Skeletal muscle satellite cell (primary cell): ENCODE measurements around the gene BMERB1.
"Not testable (repeated sequence)": the region's sequence is repeated elsewhere in the genome, so short reads cannot be mapped to it uniquely, and the experiment has no call there.

ENCODE experiments used
- H3K27me3 ChIP-seq: 2 replicates; pipeline ENCODE4 v1.7.0; 2013; ENCODE audit warnings: low read length; ENCODE audit not compliant: control insufficient read depth, insufficient read depth
- H3K36me3 ChIP-seq: 2 replicates; pipeline ENCODE4 v1.7.0; 2013; ENCODE audit warnings: mild to moderate bottlenecking, control low read depth, low read length; ENCODE audit not compliant: insufficient read depth
- H3K4me1 ChIP-seq: 2 replicates; pipeline ENCODE4 v1.7.0; 2013; ENCODE audit warnings: low read length; ENCODE audit not compliant: control insufficient read depth, insufficient read depth
- H3K4me2 ChIP-seq: 2 replicates; pipeline ENCODE4 v1.7.0; 2013; ENCODE audit warnings: mild to moderate bottlenecking, low read length
- H3K4me3 ChIP-seq: 2 replicates; pipeline ENCODE4 v1.7.0; 2013; ENCODE audit warnings: low read length
- H3K9ac ChIP-seq: 2 replicates; pipeline ENCODE4 v1.7.0; 2013; ENCODE audit warnings: mild to moderate bottlenecking, low read depth, low read length, moderate library complexity
- H3K9me3 ChIP-seq: replicated peaks from 2 replicates; pipeline ENCODE4 v1.7.0; 2013; ENCODE audit warnings: mild to moderate bottlenecking, control low read depth, low read length

The BMERB1 gene

GRCh38 chr16:15548482-15548891 lies 114.1 kb downstream of the BMERB1 start:
- no peaks in the 10 kb centered on the region for H3K27me3 ChIP-seq
- H3K4me3 ChIP-seq: no peak overlapping the region
- no peaks in the 10 kb centered on the region for H3K9me3 ChIP-seq
- H3K4me1 ChIP-seq: no peaks in the 10 kb centered on the region
- H3K36me3 ChIP-seq: no peaks in the 10 kb centered on the region
- H3K9ac ChIP-seq: no peak overlapping the region
- H3K4me2 ChIP-seq: no peak overlapping the region

DNA sequence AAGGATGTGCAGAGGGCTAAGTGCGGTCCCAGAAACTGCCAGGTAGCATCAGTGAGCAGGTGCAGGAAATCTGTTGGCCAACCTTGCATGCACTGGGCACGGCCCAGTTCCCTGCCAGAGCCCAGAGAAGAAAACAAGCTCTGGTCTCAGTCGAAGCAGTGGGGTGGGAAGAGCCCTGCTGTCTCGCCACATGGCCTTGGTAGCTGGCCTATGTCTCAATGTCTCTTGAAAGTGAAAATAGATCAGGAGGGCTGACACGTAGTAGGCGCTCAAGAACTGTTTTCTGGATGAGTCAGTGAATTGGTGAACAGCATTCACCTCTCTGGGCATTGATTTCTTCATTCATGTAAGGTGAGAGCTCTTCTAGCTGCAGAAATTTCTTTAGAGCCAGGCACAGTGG lies 118.1 kb downstream of the BMERB1 start:
- no peak overlapping the region for H3K9ac ChIP-seq

DNA sequence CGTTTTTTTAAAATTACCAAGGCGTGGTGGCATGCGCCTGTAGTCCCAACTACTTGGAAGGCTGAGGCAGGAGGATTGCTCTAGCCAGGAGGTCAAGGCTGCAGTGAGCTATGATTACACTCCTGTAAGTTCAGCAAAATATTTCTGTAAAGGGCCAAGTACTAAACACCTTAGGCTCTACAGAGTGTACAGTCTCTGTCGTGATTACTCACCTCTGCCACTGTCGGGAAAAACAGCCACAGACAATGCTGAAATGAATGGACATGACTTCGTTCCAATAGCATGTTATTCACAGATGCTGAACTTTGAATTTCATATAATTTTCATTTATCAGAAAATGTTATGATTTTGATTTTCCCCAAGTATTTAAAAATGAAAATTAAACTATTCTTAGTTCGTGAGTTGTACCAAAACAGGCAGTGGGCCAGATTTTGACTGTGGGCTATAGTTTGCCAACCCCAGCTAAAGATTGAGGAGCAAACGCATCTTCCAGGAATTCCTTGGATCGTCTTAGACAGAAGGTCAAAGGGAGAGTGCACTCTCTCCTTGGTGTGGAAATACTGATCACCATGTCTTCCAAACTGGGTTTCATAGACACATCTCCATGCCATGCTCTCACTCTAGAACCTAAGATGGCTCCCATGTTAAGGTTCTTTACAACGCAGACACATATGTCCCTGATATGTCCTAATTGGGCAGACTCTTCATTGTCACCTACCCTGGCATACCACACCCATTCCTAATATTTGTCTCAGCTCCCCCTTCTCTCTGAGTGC lies 119.1 kb downstream of the BMERB1 start:
- Histone ChIP-seq H3K9ac (no peak overlapping the region), H3K27me3 (no peaks in the 10 kb centered on the region), H3K4me1 (no peaks in the 10 kb centered on the region), H3K9me3 (no peaks in the 10 kb centered on the region), H3K36me3 (no peaks in the 10 kb centered on the region), H3K4me3 (no peak overlapping the region), H3K4me2 (no peak overlapping the region)

More for the DNA sequence above, 118.1 kb downstream of the BMERB1 start:
- no peaks in the 10 kb centered on the region for H3K4me1 ChIP-seq
- H3K27me3 ChIP-seq: no peaks in the 10 kb centered on the region
- H3K4me3 ChIP-seq: no peak overlapping the region
- no peak overlapping the region for H3K4me2 ChIP-seq
- no peaks in the 10 kb centered on the region for H3K9me3 ChIP-seq
- H3K36me3 ChIP-seq: no peaks in the 10 kb centered on the region

- H3K36me3 ChIP-seq: no peaks in the 10 kb centered on the region
- H3K27me3 ChIP-seq: no peaks in the 10 kb centered on the region
- H3K9me3 ChIP-seq: no peaks in the 10 kb centered on the region
- H3K4me1 ChIP-seq: no peaks in the 10 kb centered on the region
- no peak overlapping the region for H3K4me3 ChIP-seq
- no peak overlapping the region for H3K9ac ChIP-seq
- H3K4me2 ChIP-seq: no peak overlapping the region
Observed at GRCh38 chr16:15556130-15556529, 121.7 kb downstream of the BMERB1 start.

DNA sequence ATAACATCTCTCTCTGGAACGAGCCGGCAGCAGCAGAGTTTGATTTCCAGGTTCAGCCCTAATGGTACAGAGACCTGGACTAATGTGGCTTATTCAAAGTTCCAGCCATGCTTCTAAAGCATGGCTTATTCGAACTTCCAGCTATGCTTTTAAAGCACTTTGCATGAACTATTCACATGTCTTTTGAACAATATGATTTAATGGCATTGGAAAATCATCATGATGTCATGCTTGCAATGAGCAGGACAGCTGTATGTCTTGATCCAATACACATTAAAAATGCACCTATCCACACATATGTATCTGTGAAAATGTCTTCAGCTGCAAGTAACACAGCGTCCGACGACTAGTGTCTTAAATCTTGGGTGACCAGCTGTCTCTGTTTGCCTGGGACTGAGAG lies 122.9 kb downstream of the BMERB1 start:
- Histone ChIP-seq H3K4me2 (no peak overlapping the region), H3K36me3 (no peaks in the 10 kb centered on the region), H3K4me3 (no peak overlapping the region), H3K9ac (no peak overlapping the region), H3K4me1 (no peaks in the 10 kb centered on the region), H3K9me3 (no peaks in the 10 kb centered on the region), H3K27me3 (no peaks in the 10 kb centered on the region)

GRCh38 chr16:15559176-15559575 lies 124.8 kb downstream of the BMERB1 start:
- H3K4me1 ChIP-seq: peaks cover 3% of the 10 kb centered on the region
- no peak overlapping the region for H3K9ac ChIP-seq
- H3K4me2 ChIP-seq: no peak overlapping the region
- no peaks in the 10 kb centered on the region for H3K36me3 ChIP-seq
- H3K4me3 ChIP-seq: no peak overlapping the region
- H3K27me3 ChIP-seq: no peaks in the 10 kb centered on the region
- no peaks in the 10 kb centered on the region for H3K9me3 ChIP-seq

- Histone ChIP-seq H3K36me3 (peaks cover 6% of the 10 kb centered on the region), H3K27me3 (no peaks in the 10 kb centered on the region), H3K9ac (no peak overlapping the region), H3K4me3 (no peak overlapping the region), H3K4me1 (peaks cover 3% of the 10 kb centered on the region), H3K9me3 (no peaks in the 10 kb centered on the region), H3K4me2 (no peak overlapping the region)
Observed at GRCh38 chr16:15564604-15565339, 130.4 kb downstream of the BMERB1 start.

GRCh38 chr16:15566095-15566494 lies 131.7 kb downstream of the BMERB1 start:
- Histone ChIP-seq H3K4me1 (peaks cover 3% of the 10 kb centered on the region), H3K9me3 (no peaks in the 10 kb centered on the region), H3K4me3 (no peak overlapping the region), H3K27me3 (no peaks in the 10 kb centered on the region), H3K36me3 (peaks cover 10% of the 10 kb centered on the region), H3K9ac (no peak overlapping the region), H3K4me2 (no peak overlapping the region)

DNA sequence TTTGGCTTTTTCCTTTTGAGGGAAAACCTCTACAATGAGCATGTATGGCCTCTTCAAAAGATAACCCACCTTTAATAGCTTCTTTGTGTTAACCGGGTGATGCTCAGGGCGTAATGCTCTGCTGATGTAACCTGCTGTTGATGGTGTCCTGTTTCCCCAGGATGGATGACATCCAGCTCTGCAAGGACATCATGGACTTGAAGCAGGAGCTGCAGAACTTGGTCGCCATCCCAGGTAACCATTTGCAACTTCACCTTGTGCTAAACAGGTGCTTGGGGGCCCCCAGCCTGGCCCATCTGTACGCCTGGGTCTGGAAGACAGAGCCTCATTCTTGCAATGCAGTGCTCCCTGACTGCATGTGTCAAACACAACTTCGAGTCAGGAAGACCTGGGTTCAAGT lies 133.4 kb downstream of the BMERB1 start:
- no peak overlapping the region for H3K4me2 ChIP-seq
- no peaks in the 10 kb centered on the region for H3K27me3 ChIP-seq
- no peak overlapping the region for H3K4me3 ChIP-seq
- no peaks in the 10 kb centered on the region for H3K9me3 ChIP-seq
- H3K4me1 ChIP-seq: peaks cover 14% of the 10 kb centered on the region
- peaks cover 10% of the 10 kb centered on the region for H3K36me3 ChIP-seq
- H3K9ac ChIP-seq: no peak overlapping the region

DNA sequence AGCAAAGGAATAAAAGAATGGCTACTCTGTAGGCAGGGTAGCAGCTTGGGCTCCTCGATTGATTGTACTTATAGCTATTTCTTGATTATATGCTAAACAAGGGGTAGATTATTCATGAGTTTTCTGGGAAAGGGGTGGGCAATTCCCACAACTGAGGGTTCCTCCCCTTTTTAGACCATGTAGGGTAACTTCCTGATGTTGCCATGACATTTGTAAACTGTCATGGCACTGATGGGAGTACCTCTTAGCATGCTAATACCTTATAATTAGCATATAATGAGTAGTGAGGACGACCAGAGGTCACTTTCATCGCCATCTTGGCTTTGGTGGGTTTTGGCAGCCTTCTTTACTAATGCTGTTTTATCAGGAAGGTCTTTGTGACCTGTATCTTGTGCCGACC lies 136.3 kb downstream of the BMERB1 start:
- H3K27me3 ChIP-seq, H3K9me3 ChIP-seq, H3K4me2 ChIP-seq, H3K4me3 ChIP-seq, H3K9ac ChIP-seq: not testable (repeated sequence)
- peaks cover 18% of the 10 kb centered on the region for H3K36me3 ChIP-seq
- H3K4me1 ChIP-seq: peaks cover 25% of the 10 kb centered on the region

- Histone ChIP-seq H3K9ac (no peak overlapping the region), H3K4me2 (no peak overlapping the region), H3K4me1 (peaks cover 25% of the 10 kb centered on the region), H3K36me3 (peaks cover 18% of the 10 kb centered on the region), H3K4me3 (no peak overlapping the region), H3K27me3 (no peaks in the 10 kb centered on the region), H3K9me3 (no peaks in the 10 kb centered on the region)
Observed at GRCh38 chr16:15571557-15571956, 137.2 kb downstream of the BMERB1 start.
